NK-92 (cell line): ENCODE measurements around the gene SENP5.
A peak's percentile ranks its signal among the peaks of the same experiment; 100 is the strongest.
"Not testable (repeated sequence)": the region's sequence is repeated elsewhere in the genome, so short reads cannot be mapped to it uniquely, and the experiment has no call there.

Experiments used
- DNase-seq: peaks from one replicate; lab custom pipeline; 2025; ENCODE audit not compliant: unreplicated experiment; lab: John Stamatoyannopoulos, UW

SENP5 gene

DNA sequence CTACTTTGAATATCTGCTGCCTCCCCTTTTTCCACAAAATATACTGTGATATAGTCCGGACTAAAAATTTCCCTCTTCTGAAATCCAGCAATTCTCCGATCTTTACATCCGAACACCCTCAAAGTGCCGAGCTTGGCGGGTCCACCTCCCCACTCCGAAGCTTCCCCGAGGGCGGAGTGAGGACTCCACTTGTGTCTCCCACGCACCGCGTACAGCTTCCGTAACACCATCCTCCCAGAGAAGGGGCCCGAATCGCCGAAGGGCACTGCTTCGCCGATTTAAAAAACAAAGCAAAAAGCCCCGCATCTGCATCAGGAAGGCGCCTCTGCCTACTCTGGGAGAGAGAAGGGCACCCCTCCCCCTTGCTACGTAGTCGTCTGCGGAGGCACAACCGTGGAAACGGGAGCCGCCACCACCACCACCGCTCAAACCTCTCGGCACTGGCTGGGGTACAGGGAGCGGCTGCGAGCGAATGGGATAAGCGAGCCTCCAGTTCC is 74.1 kb downstream of the SENP5 start:
- DNase-seq = no peak

DNA sequence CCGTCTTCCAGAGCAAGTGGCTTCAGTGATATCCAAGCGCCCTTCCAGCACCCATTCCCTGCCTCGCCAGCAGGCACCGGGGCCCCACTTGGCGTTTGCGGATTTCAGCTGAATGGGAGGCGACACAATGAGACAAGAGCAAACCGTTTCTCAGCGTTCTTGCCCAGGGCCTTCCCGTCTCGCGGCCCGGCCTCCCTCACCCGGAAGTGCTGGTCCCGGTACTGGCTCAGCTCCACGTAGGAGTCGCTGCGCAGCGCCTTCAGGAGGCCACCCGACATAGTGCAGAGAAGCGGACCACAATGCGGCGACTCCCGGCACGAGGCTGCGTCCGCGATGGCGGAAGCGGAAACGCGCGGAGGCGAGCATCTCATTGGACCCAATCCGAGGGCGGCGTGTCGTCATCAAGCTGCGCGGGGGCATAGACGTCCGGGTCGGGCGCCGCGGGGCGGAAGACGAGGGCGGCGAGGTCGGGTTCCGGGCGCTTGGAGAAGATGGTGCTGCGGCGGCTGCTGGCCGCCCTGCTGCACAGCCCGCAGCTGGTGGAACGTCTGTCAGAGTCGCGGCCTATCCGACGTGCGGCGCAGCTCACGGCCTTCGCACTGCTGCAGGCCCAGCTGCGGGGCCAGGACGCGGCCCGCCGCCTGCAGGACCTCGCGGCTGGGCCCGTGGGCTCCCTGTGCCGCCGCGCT is 74.7 kb downstream of the SENP5 start, which contains the start of gene NCBP2:
Gene NCBP2 (minus strand): TSS at position 303 of the 689 bp plus-strand sequence. CDS start 25 bp downstream, at position 278.
- DNase-seq = peak; percentile 91

DNA sequence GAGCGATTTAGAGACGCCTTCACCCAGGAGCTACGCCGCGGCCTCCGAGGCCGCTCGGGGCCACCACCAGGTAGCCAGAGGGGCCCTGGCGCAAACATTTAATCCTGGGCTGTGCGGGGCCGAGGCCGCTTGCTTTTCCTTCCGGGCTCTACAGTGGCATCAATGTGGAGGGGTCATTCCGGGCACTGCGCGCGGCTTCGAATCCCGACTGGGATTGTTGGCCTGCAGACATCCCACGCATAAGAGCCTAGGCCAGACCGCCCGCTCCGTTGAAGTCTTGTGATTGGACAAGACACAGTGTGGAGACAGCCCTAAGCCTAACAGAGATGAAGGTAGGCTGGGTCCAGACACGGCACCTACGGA is 75.2 kb downstream of the SENP5 start:
- DNase-seq = no peak

DNA sequence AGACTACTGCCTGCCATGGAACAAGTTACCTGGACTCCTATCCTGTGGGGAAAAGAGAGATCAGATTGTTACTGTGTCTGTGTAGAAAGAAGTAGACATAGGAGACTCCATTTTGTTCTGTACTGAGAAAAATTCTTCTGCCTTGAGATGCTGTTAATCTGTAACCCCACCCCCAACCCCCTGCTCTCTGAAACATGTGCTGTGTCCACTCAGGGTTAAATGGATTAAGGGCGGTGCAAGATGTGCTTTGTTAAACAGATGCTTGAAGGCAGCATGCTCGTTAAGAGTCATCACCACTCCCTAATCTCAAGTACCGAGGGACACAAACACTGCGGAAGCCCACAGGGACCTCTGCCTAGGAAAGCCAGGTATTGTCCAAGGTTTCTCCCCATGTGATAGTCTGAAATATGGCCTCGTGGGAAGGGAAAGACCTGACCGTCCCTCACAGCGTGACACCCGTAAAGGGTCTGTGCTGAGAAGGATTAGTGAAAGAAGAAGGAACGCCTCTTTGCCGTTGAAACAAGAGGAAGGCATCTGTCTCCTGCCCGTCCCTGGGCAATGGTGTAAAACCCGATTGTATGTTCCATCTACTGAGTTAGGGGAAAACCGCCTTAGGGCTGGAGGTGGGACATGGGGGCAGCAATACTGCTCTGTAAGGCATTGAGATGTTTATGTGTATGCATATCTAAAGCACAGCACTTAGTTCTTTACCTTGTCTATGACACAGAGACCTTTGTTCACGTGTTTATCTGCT is 76.5 kb downstream of the SENP5 start:
- not testable (repeated sequence) for DNase-seq

DNA sequence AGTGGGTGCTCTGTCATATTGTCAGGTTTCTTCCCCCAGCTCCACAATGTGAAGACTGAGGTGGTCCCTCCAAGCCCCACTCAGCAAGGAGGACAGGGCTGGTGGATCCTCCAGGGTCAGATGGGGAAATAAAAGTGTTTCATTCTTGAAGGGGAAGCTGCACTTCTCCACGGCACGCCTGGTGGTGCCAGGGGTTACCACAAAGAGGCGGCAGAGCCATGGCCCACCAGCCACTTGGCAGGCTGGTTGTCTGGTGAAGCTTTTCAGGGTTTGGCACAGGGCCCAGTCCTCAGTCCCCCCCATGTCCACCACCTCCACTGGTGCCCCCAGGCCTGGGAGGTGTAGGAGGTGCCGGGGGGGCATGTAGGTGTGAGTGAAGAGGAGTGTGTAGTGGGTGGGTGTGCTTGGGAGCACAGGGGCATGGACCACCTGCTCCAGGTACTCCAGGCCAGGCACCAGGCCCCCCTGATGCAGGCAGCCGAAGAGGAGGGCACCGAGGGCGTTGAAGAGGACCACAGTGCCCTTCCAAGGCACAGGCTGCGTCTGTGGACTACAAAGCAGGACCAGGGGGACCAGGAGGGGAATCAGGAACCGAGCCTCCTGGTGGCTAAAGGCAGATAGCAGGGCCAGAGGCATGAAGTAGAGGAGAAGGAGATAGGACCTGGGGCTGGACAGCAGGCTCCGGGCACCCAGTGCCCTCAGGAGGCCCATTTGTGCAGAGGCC is 79.6 kb downstream of the SENP5 start:
- no peak for DNase-seq

DNA sequence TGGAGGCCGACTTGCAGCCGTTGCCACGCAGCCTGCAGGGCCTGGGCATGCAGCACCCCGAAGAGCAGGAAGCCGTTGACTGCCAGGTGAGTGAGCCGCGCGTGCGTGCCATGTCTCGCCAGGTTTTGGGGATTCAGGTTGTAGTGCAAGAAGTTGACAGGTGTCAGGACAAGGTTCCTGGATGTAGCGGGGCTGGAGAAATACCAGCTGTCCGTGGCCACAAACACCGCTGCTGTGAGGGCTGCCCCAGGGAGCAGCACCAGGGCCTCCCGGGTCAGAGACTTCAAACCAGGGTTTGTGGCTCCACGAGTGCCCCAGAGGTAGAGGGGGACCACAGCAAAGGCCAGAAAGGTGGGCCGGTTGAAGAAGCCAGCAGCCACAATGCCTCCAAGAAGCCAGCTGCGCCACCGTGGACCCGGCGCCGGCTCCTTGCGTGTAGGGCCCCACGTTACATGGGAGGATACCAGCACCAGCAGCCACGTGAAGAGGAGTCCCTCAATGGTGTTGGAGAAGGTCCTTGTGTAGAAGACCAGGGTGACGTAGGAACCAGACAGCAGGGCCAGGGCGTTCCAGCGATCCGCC is 80.2 kb downstream of the SENP5 start:
- DNase-seq = no peak

DNA sequence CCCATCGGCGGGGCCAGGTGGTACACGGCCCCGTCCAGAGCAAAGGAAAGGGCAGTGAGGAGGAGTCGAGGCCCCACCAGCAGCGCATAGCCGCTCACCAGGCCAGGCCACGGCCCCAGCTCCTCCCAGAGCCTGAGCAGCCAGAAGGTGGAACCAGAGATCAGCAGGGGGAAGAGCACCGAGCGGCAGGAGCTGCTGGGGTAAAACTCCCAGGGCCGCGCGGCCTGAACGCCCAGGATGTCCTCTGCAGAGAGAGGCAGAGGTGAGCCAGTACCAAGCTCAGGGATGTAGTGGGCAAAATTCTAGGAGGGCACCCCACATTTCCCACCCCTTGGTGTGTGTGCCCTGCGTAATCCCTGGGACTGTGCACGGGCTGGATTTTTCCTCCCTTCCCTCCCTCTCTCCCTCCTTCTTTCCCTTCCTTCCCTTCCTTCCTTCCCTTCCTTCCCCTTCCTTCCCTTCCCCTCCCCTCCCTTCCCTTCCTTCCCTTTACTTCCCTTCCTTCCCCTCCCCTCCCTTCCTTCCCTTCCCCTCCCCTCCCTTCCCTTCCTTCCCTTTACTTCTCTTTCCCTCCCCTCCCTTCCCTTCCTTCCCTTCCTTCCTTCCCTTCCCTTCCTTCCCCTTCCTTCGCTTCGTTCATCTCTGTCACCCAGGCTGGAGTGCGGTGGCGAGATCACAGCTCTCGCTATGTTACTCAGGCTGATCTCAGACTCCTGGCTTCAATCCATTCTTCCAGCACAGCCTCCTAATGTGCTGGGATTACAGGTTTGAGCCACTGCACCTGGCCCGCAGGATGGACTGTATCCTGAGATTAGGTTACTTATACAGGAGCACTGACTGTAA is 80.9 kb downstream of the SENP5 start:
- DNase-seq = no peak

DNA sequence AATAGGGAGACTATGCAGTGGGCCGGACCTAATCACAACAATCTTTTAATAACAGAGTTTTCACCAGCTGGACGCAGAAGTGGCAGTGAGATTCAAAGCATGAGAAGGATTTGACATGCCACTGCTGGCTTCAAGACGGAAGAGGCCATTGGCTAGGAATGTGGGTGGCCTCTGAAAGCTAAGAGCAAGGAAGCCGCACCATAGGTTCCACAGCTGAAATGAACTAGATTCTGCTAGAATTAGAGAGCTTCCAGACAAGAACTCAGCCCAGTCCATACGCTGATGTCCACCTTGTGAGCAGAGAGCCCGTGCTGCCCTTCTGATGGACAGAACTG is 81.5 kb downstream of the SENP5 start:
- no peak for DNase-seq

DNA sequence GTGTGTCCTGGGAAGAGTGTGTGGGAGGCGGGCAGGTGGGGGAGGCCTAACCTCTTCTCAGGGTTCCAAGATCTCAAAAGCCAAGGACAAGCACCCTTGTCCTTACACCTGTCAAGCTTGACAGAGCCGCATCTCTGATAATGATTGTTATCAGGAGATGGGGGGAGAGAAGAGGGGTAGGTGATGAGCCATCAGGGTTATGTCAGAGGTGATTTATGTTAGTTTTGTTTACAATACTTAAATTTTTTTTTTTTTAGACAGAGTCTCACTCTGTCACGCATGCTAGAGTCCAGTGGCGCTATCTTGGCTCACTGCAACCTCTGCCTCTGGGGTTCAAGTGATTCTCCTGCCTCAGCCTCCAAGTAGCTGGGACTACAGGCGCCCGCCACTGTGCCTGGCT is 82.0 kb downstream of the SENP5 start:
- DNase-seq = no peak

DNA sequence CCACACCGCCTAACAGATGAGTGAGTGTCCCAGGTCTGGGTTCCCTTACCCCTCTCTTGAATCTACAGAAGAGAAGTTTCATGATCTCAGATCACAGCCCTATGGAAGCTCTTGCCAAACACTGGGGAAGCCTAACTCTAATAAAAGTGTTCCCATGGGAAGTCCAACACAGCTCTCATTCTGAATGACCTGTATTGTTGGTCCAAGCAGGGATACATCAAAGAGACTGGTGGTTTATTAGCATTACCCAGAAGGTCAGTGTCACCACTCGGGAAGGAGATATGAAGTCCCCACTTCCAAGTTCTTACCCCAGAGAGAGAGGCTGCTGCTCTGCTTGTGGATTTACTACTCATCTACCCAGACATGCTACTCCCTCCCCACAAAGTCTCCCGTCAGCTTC is 83.7 kb downstream of the SENP5 start:
- DNase-seq = no peak

DNA sequence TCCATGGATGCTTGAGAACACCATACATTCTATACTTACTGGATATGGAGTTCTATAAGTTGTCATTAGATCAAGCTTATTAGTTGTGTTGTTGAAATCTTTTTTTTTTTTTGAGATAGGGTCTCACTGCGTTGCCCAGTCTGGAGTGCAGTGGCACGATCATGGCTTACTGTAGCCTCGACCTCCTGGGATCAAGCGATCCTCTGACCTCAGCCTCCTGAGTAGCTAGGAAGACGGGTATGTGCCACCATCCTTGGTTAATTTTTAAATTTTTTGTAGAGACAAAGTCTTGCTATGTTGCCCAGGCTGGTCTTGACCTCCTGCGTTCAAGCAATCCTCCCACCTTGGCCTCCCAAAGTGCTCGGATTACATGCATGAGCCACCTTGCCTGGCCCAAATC is 87.1 kb downstream of the SENP5 start:
- DNase-seq = no peak

DNA sequence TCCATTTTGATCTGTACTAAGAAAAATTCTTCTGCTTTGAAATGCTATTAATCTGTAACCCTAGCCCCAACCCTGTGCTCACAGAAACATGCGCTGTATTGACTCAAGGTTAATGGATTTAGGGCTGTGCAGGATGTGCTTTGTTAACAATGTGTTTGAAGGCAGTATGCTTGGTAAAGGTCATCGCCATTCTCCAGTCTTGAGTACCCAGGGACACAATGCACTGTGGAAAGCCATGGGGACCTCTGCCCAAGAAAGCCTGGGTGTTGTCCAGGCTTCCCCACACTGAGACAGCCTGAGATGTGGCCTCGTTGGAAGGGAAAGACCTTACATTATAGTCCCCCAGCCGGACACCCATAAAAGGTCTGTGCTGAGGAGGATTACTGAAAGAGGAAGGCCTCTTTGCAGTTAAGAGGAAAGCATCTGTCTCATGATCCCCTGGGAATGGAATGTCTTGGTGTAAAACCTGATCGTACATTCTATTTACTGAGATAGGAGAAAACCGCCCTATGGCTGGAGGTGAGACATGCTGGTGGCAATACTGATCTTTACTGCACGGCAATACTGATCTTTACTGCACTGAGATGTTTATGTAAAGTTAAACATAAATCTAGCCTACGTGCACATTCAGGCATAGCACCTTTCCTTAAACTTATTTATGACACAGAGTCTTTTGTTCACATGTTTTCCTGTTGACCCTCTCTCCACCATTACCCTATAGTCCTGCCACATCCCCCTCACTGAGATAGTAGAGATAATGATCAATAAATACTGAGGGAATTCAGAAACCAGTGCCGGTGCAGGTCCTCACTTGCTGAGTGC is 94.6 kb downstream of the SENP5 start:
- DNase-seq = no peak

DNA sequence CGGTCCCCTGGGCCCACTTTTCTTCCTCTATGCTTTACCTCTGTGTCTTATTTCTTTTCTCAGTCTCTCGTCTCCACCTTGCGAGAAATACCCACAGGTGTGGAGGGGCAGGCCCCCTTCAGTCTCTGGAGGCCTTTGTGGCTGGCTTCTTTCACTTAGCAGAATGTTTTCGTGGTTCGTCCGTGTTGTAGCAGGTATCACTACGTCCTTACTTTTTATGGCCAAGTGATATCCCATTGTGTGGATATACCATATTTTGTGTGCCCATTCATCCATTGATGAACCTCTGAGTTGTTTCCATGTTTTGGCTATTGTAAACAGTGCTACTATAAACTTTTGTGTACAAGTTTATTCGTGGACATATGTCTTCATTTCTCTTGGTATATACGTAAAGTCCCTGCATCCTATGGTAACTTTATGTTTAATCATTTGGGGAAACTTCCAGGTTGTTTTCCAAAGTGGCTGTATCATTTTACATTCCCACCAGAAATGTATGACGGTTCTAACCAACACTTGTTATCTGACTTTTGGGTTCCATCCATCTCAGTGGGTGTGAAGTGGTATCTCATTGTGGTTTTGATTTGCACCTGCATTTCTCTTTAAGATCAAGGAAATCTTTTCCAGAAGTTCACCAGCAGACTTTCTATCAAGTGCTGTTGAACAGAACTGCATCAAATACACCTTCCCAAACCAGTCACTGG is 95.4 kb downstream of the SENP5 start:
- no peak for DNase-seq

DNA sequence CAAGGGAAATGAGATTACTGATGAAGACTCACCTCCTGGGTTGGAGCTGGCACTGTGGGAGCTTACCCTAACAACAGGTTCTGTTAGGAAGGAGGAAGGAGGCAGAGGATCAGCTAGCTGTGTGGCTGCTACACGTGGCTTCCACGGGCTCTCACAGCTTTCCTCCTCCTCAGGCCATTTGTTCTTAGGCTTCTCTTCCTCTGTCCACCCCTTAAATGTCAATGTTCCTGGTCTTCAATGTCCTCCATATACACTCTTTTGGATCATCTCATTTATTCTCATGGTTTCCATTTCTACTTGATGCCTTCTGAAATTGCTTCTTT is 95.9 kb downstream of the SENP5 start:
- DNase-seq = no peak

DNA sequence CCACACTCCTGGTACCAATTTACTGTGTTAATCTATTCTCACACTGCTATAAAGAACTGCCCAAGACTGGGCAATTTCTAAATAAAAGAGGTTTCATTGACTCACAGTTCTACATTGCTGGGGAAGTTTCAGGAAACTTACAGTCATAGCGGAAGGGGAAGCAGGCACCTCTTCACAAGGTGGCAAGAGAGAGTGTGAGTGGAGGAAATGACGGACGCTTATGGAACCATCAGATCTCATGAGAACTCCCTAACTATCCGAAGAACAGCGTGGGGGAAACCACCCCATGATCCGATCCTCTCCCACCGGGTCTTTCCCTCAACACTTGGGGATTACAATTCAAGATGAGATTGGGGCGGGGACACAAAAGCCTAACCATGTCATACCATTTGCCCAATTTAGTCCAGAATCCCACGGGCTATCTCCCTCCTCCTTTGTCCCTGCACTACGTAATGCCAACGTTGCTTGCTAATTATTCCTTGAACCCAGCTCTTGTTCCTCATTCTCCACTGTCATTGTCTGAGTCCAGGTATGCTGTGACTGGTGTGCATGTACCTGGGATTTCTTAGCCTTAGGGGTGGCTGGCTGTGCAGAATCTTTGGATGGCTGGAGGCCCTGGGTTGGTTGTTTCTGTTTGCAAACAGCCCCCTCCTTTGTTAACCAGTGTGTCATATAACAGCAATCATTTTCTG is 97.5 kb downstream of the SENP5 start:
- DNase-seq = no peak

DNA sequence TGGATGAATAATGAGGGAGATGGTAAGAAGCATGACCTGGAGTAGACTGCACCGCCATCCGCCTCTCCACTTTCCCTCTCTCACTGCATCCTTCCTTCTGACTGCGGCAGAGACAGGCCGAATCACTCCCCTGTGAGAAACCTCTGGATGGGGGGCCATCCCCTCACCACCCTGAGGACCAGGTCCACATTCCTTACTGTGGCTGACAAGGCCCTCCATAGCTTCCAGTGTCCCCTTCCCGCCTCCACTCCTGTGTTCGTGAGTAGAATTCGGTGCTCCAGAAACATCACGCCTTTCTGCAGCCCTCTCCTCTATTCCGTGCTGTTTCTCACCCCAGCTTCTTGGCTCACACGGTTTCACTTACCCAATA is 98.1 kb downstream of the SENP5 start:
- DNase-seq = no peak

DNA sequence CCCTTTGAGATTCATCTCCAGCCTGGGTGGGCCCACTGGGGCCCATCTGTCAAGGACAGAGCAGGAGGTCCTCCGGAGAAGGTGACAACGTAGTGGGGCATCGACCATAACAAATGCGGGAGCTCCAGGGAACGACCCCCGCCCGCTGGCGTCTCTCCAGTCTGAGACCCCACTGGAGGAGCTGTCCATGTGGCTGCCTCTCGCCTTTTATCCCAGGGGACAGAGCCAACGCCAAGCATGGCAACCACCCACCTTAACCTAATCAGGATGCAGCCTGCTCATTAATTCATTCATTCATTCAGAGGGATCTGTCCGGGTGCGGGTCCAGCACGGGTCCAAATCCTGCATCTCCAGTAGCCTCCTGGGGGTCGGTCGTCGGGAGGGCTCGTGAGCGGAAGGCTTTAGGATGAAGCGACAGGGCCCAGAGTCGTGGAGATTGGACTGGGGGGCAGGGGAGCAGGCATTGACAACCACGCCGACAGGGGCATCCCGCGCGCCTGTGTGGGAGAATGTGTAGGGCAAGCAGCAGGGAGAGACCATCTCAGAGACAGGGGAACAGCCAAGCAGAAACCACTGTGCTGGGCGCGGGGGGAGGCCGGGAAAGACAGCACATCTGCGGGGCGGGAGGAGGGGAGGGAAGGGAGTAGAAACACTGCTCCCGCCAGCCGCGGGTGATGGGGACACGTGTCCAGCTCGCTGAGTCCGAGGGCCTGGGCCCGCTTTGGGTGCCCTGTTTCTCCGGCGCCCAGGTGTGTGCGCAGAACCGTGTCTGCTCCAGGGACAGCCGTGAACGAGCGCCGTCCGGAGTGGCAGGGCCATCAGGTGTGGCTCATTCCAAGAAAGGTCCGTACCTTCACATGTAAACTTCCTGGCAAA is 99.0 kb downstream of the SENP5 start:
- no peak for DNase-seq
